ENCODE results near the gene UBASH3A. TPM values are rescaled to one million over a fixed set of nuclear protein-coding genes. Genes with fewer than 3 reads are reported as not detected.

The UBASH3A gene
- total RNA-seq, 1 experiment from 2014 or later, result 0.07 TPM

GRCh38 chr21:42433946-42434551, 30.3 kb downstream of the UBASH3A start:
- Histone ChIP-seq H3K4me1 (ENCODE audit: control insufficient read depth in 1 of 2, insufficient read depth in 2 of 2, low read length in 2 of 2) (0 out of 4 replicates have a peak, but pooled peaks cover 0 to 5% of the 10 kb centered on the region in 2 experiments), H3K27me3 (ENCODE audit: insufficient read depth, low read length) (peaks cover 30% of the 10 kb centered on the region; the same call in 1 of the 2 replicates), H3K27ac (ENCODE audit: low read depth, low read length) (no peak overlapping the region), H2AFZ (ENCODE audit: low read depth, low read length, poor library complexity, severe bottlenecking) (no peak overlapping the region), H4K20me1 (ENCODE audit: insufficient read depth) (no peaks in the 10 kb centered on the region), H3K79me2 (ENCODE audit: insufficient read depth, low read length) (no peaks in the 10 kb centered on the region), H3K9me2 (ENCODE audit: insufficient read depth) (no peaks in the 10 kb centered on the region), H3K4me2 (ENCODE audit: low read length) (no peak overlapping the region), H3K9me3 (ENCODE audit: control insufficient read depth in 1 of 2, insufficient read depth in 1 of 2, low read depth in 1 of 2, low read length in 2 of 2) (no peaks in the 10 kb centered on the region), H3K4me3 (replicated peaks in 1 of 2; ENCODE audit: low read depth in 1 of 2, low read length in 2 of 2) (no peak overlapping the region), H3K36me3 (ENCODE audit: control insufficient read depth in 1 of 2, insufficient read depth in 2 of 2, low read length in 2 of 2) (no peaks in the 10 kb centered on the region), H3K9ac (ENCODE audit: low read length) (no peak overlapping the region)
- intact Hi-C loops (cut with micrococcal nuclease), result no loop called here
- no peak for TF ChIP-seq SRF (IDR thresholded peaks at IDR 0.05; ENCODE audit: low read depth)
- POLR2A ChIA-PET, result no interaction called here
- no TSS peak for BruUV-seq (replicated peaks)
- RAD21 ChIA-PET (ENCODE audit: low non-redundant PET in 1 of 2, low total read pairs in 2 of 2, uncharacterized antibody in 2 of 2, unreplicated experiment in 2 of 2), result no interaction called here
- CTCF ChIA-PET, result no interaction called here
- DNase-seq (ENCODE audit: low read depth, low spot score), result no peak
- peak; percentile 54; the same call in 1 of the 2 replicates for ATAC-seq

- Histone ChIP-seq H3K9ac (ENCODE audit: low read length) (no peak overlapping the region), H2AFZ (ENCODE audit: low read depth, low read length, poor library complexity, severe bottlenecking) (no peak overlapping the region), H3K79me2 (ENCODE audit: insufficient read depth, low read length) (no peaks in the 10 kb centered on the region), H3K27me3 (ENCODE audit: insufficient read depth, low read length) (peaks cover 22% of the 10 kb centered on the region; the same call in 1 of the 2 replicates), H3K4me3 (replicated peaks in 1 of 2; ENCODE audit: low read depth in 1 of 2, low read length in 2 of 2) (no peak overlapping the region), H3K9me3 (ENCODE audit: control insufficient read depth in 1 of 2, insufficient read depth in 1 of 2, low read depth in 1 of 2, low read length in 2 of 2) (no peaks in the 10 kb centered on the region), H3K27ac (ENCODE audit: low read depth, low read length) (no peak overlapping the region), H3K36me3 (ENCODE audit: control insufficient read depth in 1 of 2, insufficient read depth in 2 of 2, low read length in 2 of 2) (no peaks in the 10 kb centered on the region), H3K4me2 (ENCODE audit: low read length) (no peak overlapping the region), H3K4me1 (ENCODE audit: control insufficient read depth in 1 of 2, insufficient read depth in 2 of 2, low read length in 2 of 2) (0 out of 4 replicates have a peak, but pooled peaks cover 0 to 5% of the 10 kb centered on the region in 2 experiments), H4K20me1 (ENCODE audit: insufficient read depth) (no peaks in the 10 kb centered on the region), H3K9me2 (ENCODE audit: insufficient read depth) (no peaks in the 10 kb centered on the region)
- RAD21 ChIA-PET (ENCODE audit: low non-redundant PET in 1 of 2, low total read pairs in 2 of 2, uncharacterized antibody in 2 of 2, unreplicated experiment in 2 of 2), result no interaction called here
- POLR2A ChIA-PET, result no interaction called here
- CTCF ChIA-PET, result no interaction called here
- no peak for ATAC-seq
- DNase-seq (ENCODE audit: low read depth, low spot score), result no peak
- BruUV-seq (replicated peaks), result no TSS peak
- TF ChIP-seq ATF3 (IDR thresholded peaks at IDR 0.05) (no peak), EZH2 (IDR thresholded peaks at IDR 0.05) (no peak), EGR1 (IDR thresholded peaks at IDR 0.05; ENCODE audit: low read depth) (no peak)
- intact Hi-C loops (cut with micrococcal nuclease), result no loop called here
Measured at GRCh38 chr21:42434884-42435283, 31.2 kb downstream of the UBASH3A start.

All from HCT116 (cell line).